K562 (cell line): ENCODE measurements around the gene PSMD8. TPM values are rescaled to one million over a fixed set of nuclear protein-coding genes. Genes with fewer than 3 reads are reported as not detected.

ENCODE experiments used
- CHAMP1 ChIP-seq: fragments of 450-650 bp; IDR thresholded peaks from 2 replicates; pipeline ENCODE4 v1.6.1; 2016; ENCODE audit warnings: mild to moderate bottlenecking
- COPS2 ChIP-seq: fragments of 450-650 bp; conservative IDR thresholded peaks from 2 replicates; pipeline ENCODE4 v1.6.1; 2016; ENCODE audit warnings: mild to moderate bottlenecking, moderate library complexity
- FOXA1 ChIP-seq: fragments of 450-650 bp; IDR thresholded peaks from 2 replicates; pipeline ENCODE4 v1.6.1; 2016; ENCODE audit warnings: mild to moderate bottlenecking, borderline replicate concordance
- GTF2F1 ChIP-seq: IDR thresholded peaks from 2 replicates; pipeline ENCODE4 v1.6.1; 2011; ENCODE audit warnings: low read depth, low read length, improper control_type of control experiment
- JUN ChIP-seq, 2 experiments: sonication (generic) in 1 of 2; formaldehyde crosslinking in 1 of 2; IDR thresholded peaks; 2 replicates each; pipeline versions ENCODE4 v1.6.1 to v1.8.0; 2012 to 2022; ENCODE audit warnings: borderline replicate concordance in 2 of 2, mild to moderate bottlenecking in 2 of 2, improper control_type of control experiment in 1 of 2, low read depth in 1 of 2, low read length in 1 of 2, missing genetic modification reagents in 1 of 2
- NCOR1 ChIP-seq: fragments of 450-650 bp; IDR thresholded peaks from 2 replicates; pipeline ENCODE4 v1.6.1; 2016; ENCODE audit warnings: mild to moderate bottlenecking, moderate library complexity
- NFIC ChIP-seq: fragments of 450-650 bp; IDR thresholded peaks from 2 replicates; pipeline ENCODE4 v1.6.1; 2017; ENCODE audit warnings: mild to moderate bottlenecking, inconsistent platforms
- NFIX ChIP-seq: fragments of 250-450 bp; sonication (Bioruptor Pico); IDR thresholded peaks from 2 replicates; pipeline ENCODE4 v1.4.0; 2020; ENCODE audit warnings: low read depth, mild to moderate bottlenecking, moderate library complexity
- PHF20 ChIP-seq: fragments of 450-650 bp; IDR thresholded peaks from 2 replicates; pipeline ENCODE4 v1.6.1; 2018; ENCODE audit not compliant: partially characterized antibody
- SUPT5H ChIP-seq: fragments of 450-650 bp; IDR thresholded peaks from 2 replicates; pipeline ENCODE4 v1.6.1; 2016
- TAL1 ChIP-seq: fragments of 450-650 bp; IDR thresholded peaks from 2 replicates; pipeline ENCODE4 v1.6.1; 2016; ENCODE audit warnings: mild to moderate bottlenecking
- XRCC3 ChIP-seq: fragments of 450-650 bp; IDR thresholded peaks from 2 replicates; pipeline ENCODE4 v1.6.1; 2017; ENCODE audit warnings: mild to moderate bottlenecking, moderate library complexity
- ZNF143 ChIP-seq: sonication (generic); formaldehyde crosslinking; IDR thresholded peaks from 2 replicates; pipeline ENCODE4 v1.9.0; 2022; ENCODE audit warnings: mild to moderate bottlenecking, missing genetic modification reagents
- ZNF280B ChIP-seq: fragments of 250-450 bp; sonication (Bioruptor Pico); IDR thresholded peaks from 2 replicates; pipeline ENCODE4 v1.5.1; 2021; ENCODE audit warnings: mild to moderate bottlenecking
- ZNF431 ChIP-seq: sonication (generic); formaldehyde crosslinking; IDR thresholded peaks from 2 replicates; pipeline ENCODE4 v1.8.0; 2022; ENCODE audit warnings: mild to moderate bottlenecking, missing genetic modification reagents
- ZNF79 ChIP-seq: fragments of 250-450 bp; sonication (Bioruptor Pico); IDR thresholded peaks from 2 replicates; pipeline ENCODE4 v1.4.0; 2020; ENCODE audit warnings: low read depth, mild to moderate bottlenecking, moderate library complexity
- polyA plus RNA-seq, 8 experiments: library from polyadenylated mRNA; depleted of rRNA in 4 of 8; stranded (reverse) in 5 of 8; unstranded in 3 of 8; fragments of >200 nt; fragmentation: Nextera tagmentation in 2 of 8; fragmentation: Illumina TruSeq in 1 of 8; extraction: Ambion mirVana in 2 of 8; extraction: Trizol in 1 of 8; gene quantifications; 2 replicates each; pipeline versions ENCODE4 v1.2.1 to v1.2.3, GENCODE V29; 2011 to 2014; ENCODE audit warnings: inconsistent platforms in 1 of 8, missing spikeins in 1 of 8
- total RNA-seq, 7 experiments: library from RNA; depleted of rRNA in 6 of 7; stranded (reverse); fragments of >200 nt in 6 of 7; fragmentation: Illumina TruSeq in 2 of 7; extraction: Trizol in 2 of 7; gene quantifications; 2 replicates each; pipeline versions ENCODE4 v1.2.1 to v1.2.3, GENCODE V29; 2011 to 2021; ENCODE audit warnings: low replicate concordance in 1 of 7
- TF ChIP-seq, protein P1 (sequence below): fragments of 150-350 bp; conservative IDR thresholded peaks from 2 replicates; pipeline ENCODE4 v1.6.1; 2014; ENCODE audit warnings: low read length
- TF ChIP-seq, protein P2 (sequence below): sonication (generic); formaldehyde crosslinking; IDR thresholded peaks from 2 replicates; pipeline ENCODE4 v1.8.0; 2022; ENCODE audit warnings: missing genetic modification reagents, mild to moderate bottlenecking, borderline replicate concordance

Gene PSMD8
- total and polyA plus RNA-seq, 9 of the 15 experiments (the other 6 are each of a cell fraction or from before 2014, with no cell fraction given), result 130 to 583 (median 315) TPM

- TF ChIP-seq, protein P1, sequence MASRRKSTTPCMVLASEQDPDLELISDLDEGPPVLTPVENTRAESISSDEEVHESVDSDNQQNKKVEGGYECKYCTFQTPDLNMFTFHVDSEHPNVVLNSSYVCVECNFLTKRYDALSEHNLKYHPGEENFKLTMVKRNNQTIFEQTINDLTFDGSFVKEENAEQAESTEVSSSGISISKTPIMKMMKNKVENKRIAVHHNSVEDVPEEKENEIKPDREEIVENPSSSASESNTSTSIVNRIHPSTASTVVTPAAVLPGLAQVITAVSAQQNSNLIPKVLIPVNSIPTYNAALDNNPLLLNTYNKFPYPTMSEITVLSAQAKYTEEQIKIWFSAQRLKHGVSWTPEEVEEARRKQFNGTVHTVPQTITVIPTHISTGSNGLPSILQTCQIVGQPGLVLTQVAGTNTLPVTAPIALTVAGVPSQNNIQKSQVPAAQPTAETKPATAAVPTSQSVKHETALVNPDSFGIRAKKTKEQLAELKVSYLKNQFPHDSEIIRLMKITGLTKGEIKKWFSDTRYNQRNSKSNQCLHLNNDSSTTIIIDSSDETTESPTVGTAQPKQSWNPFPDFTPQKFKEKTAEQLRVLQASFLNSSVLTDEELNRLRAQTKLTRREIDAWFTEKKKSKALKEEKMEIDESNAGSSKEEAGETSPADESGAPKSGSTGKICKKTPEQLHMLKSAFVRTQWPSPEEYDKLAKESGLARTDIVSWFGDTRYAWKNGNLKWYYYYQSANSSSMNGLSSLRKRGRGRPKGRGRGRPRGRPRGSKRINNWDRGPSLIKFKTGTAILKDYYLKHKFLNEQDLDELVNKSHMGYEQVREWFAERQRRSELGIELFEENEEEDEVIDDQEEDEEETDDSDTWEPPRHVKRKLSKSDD, result no peak
- TF ChIP-seq ZNF79 (CRISPR knock-in tag) (no peak), FOXA1 (no peak), GTF2F1 (no peak), PHF20 (no peak), COPS2 (no peak), CHAMP1 (no peak), ZNF280B (CRISPR knock-in tag) (no peak), NFIC (peak; percentile 73), NFIX (CRISPR knock-in tag) (no peak), JUN (IDR thresholded peaks at IDR 0.05; ENCODE audit: borderline replicate concordance, low read depth, low read length) (no peak), JUN (CRISPR knock-in tag; IDR thresholded peaks at IDR 0.05; ENCODE audit: borderline replicate concordance) (no peak), XRCC3 (no peak), ZNF431 (CRISPR knock-in tag) (no peak), ZNF143 (CRISPR knock-in tag) (no peak), SUPT5H (no peak), NCOR1 (peak; percentile 60; the same call in 1 of the 2 replicates), TAL1 (peak; percentile 79; the same call in 1 of the 2 replicates)
- TF ChIP-seq, protein P2, sequence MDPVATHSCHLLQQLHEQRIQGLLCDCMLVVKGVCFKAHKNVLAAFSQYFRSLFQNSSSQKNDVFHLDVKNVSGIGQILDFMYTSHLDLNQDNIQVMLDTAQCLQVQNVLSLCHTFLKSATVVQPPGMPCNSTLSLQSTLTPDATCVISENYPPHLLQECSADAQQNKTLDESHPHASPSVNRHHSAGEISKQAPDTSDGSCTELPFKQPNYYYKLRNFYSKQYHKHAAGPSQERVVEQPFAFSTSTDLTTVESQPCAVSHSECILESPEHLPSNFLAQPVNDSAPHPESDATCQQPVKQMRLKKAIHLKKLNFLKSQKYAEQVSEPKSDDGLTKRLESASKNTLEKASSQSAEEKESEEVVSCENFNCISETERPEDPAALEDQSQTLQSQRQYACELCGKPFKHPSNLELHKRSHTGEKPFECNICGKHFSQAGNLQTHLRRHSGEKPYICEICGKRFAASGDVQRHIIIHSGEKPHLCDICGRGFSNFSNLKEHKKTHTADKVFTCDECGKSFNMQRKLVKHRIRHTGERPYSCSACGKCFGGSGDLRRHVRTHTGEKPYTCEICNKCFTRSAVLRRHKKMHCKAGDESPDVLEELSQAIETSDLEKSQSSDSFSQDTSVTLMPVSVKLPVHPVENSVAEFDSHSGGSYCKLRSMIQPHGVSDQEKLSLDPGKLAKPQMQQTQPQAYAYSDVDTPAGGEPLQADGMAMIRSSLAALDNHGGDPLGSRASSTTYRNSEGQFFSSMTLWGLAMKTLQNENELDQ (CRISPR knock-in tag), result no peak
These were observed 4.1 kb upstream of the PSMD8 start (continued) for GRCh38 chr19:38370299-38370698.
